Gastrocnemius medialis (tissue), 4 donors: ENCODE results near the gene UBR3.

Source experiments
- POLR2A ChIP-seq, 2 donors: fragments of 450-650 bp; IDR thresholded peaks; one replicate each; pipeline ENCODE4 v1.6.1; 2017; ENCODE audit warnings: antibody characterized with exemption in 2 of 2, mild to moderate bottlenecking in 2 of 2, moderate library complexity in 2 of 2
- TF ChIP-seq, protein P1 (sequence below), 5 experiments: fragments of 450-650 bp in 3 of 5; fragments of 200-600 bp in 2 of 5; sonication (generic) in 2 of 5; IDR thresholded peaks in 4 of 5; conservative IDR thresholded peaks in 1 of 5; 1 replicate in 4 of 5; 2 replicates in 1 of 5; pipeline ENCODE4 v1.5.1; 2016 to 2019; ENCODE audit warnings: antibody characterized with exemption in 5 of 5, mild to moderate bottlenecking in 3 of 5, moderate library complexity in 3 of 5

DNA sequence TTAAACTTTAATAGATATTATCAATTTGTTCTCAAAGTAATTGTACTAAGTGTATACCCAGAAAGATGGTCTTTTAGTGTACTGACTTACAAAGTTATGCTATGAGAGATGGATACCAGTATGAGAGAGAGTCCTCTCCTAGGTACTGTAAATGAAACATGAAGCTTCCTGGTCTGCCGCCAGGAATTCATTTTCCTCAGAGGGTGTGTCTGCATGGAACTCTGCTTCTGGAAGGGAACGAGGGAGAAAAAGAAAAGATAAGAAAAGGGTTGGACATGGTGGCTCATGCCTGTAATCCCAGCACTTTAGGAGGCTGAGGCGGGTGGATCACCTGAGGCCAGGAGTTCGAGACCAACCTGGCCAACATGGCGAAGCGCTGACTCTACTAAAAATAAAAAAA, 30.8 kb upstream of the UBR3 start:
- TF ChIP-seq, protein P1, sequence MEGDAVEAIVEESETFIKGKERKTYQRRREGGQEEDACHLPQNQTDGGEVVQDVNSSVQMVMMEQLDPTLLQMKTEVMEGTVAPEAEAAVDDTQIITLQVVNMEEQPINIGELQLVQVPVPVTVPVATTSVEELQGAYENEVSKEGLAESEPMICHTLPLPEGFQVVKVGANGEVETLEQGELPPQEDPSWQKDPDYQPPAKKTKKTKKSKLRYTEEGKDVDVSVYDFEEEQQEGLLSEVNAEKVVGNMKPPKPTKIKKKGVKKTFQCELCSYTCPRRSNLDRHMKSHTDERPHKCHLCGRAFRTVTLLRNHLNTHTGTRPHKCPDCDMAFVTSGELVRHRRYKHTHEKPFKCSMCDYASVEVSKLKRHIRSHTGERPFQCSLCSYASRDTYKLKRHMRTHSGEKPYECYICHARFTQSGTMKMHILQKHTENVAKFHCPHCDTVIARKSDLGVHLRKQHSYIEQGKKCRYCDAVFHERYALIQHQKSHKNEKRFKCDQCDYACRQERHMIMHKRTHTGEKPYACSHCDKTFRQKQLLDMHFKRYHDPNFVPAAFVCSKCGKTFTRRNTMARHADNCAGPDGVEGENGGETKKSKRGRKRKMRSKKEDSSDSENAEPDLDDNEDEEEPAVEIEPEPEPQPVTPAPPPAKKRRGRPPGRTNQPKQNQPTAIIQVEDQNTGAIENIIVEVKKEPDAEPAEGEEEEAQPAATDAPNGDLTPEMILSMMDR (IDR thresholded peaks at IDR 0.05 in 4 of 5, conservative IDR thresholded peaks at IDR 0.05 in 1 of 5) = no peak
- TF ChIP-seq POLR2A (IDR thresholded peaks at IDR 0.05) = no peak
